CD14-positive monocyte (primary cell): ENCODE results near the gene EFHC1. TPM values are rescaled to one million over a fixed set of nuclear protein-coding genes. Genes with fewer than 3 reads are reported as not detected.

ENCODE experiments used
- DNase-seq, 3 donors: peaks; one replicate each; pipeline ENCODE4 v3.0.0-alpha.2; 2011 to 2022
- H2AFZ ChIP-seq: 2 replicates; pipeline ENCODE4 v1.6.0; 2012; ENCODE audit warnings: mild to moderate bottlenecking, low read depth, low read length, inconsistent platforms; ENCODE audit not compliant: insufficient read depth, poor library complexity, severe bottlenecking
- H3K27ac ChIP-seq, 2 donors: 1 replicate in 1 of 2; 2 replicates in 1 of 2; pipeline ENCODE4 v1.5.1; 2012 to 2013; ENCODE audit warnings: low read length in 2 of 2, control low read depth in 1 of 2, inconsistent platforms in 1 of 2, low read depth in 1 of 2, mild to moderate bottlenecking in 1 of 2
- H3K27me3 ChIP-seq, 2 donors: one replicate each; pipeline versions ENCODE4 v1.6.0 to v1.6.1; 2011 to 2013; ENCODE audit warnings: low read length in 2 of 2; ENCODE audit not compliant: control insufficient read depth in 2 of 2, insufficient read depth in 2 of 2
- H3K36me3 ChIP-seq, 2 donors: replicated peaks in 1 of 2; 1 replicate in 1 of 2; 2 replicates in 1 of 2; pipeline versions ENCODE4 v1.5.1 to v1.6.1; 2012 to 2013; ENCODE audit warnings: low read length in 2 of 2, control low read depth in 1 of 2, inconsistent platforms in 1 of 2, mild to moderate bottlenecking in 1 of 2; ENCODE audit not compliant: insufficient read depth in 2 of 2, control insufficient read depth in 1 of 2
- H3K4me1 ChIP-seq, 2 donors: 1 replicate in 1 of 2; 2 replicates in 1 of 2; pipeline versions ENCODE4 v1.5.1 to v1.6.1; 2012 to 2013; ENCODE audit warnings: low read length in 2 of 2, control low read depth in 1 of 2, inconsistent platforms in 1 of 2, mild to moderate bottlenecking in 1 of 2, moderate library complexity in 1 of 2; ENCODE audit not compliant: insufficient read depth in 2 of 2, control insufficient read depth in 1 of 2
- H3K4me2 ChIP-seq: replicated peaks from 2 replicates; pipeline ENCODE3; 2012; ENCODE audit warnings: low read length, moderate library complexity, mild to moderate bottlenecking; ENCODE audit not compliant: poor library complexity, severe bottlenecking; ENCODE audit errors: extremely low read depth
- H3K4me3 ChIP-seq, 3 experiments: fragments of 200-600 bp in 1 of 3; sonication (generic) in 1 of 3; replicated peaks in 1 of 3; 1 replicate in 2 of 3; 2 replicates in 1 of 3; pipeline ENCODE4 v1.5.1; 2011 to 2013; ENCODE audit warnings: low read length in 3 of 3, mild to moderate bottlenecking in 3 of 3, control low read depth in 2 of 3, low read depth in 2 of 3, inconsistent platforms in 1 of 3, moderate library complexity in 1 of 3
- H3K79me2 ChIP-seq: 2 replicates; pipeline ENCODE4 v1.6.0; 2012; ENCODE audit warnings: mild to moderate bottlenecking, control low read depth, inconsistent platforms, low read length, moderate library complexity; ENCODE audit not compliant: insufficient read depth
- H3K9ac ChIP-seq: 2 replicates; pipeline ENCODE4 v1.6.0; 2017; ENCODE audit warnings: low read length, mild to moderate bottlenecking; ENCODE audit not compliant: insufficient read depth, poor library complexity, severe bottlenecking
- H3K9me3 ChIP-seq, 2 donors: replicated peaks in 1 of 2; 1 replicate in 1 of 2; 2 replicates in 1 of 2; pipeline versions ENCODE4 v1.5.1 to v1.6.1; 2012 to 2013; ENCODE audit warnings: low read length in 2 of 2, control low read depth in 1 of 2; ENCODE audit not compliant: control insufficient read depth in 1 of 2, insufficient read depth in 1 of 2
- H4K20me1 ChIP-seq: 2 replicates; pipeline ENCODE4 v1.6.0; 2012; ENCODE audit warnings: mild to moderate bottlenecking, low read length, control low read depth, moderate library complexity; ENCODE audit not compliant: insufficient read depth
- H3K27ac Mint-ChIP-seq, 7 donors: one replicate each; pipeline ENCODE4 v1.8.0; 2020; ENCODE audit warnings: mild to moderate bottlenecking in 7 of 7, mixed read lengths in 7 of 7, moderate library complexity in 6 of 7, inconsistent platforms in 2 of 7
- H3K27me3 Mint-ChIP-seq, 3 donors: one replicate each; pipeline ENCODE4 v1.8.0; 2021 to 2022; ENCODE audit warnings: low read depth in 3 of 3, mild to moderate bottlenecking in 3 of 3, mixed read lengths in 3 of 3, moderate library complexity in 3 of 3, inconsistent platforms in 1 of 3
- H3K36me3 Mint-ChIP-seq, 2 donors: one replicate each; pipeline ENCODE4 v1.8.0; 2020; ENCODE audit warnings: mixed read lengths in 2 of 2, inconsistent platforms in 1 of 2, mild to moderate bottlenecking in 1 of 2
- H3K4me1 Mint-ChIP-seq: one replicate; pipeline ENCODE4 v1.8.0; 2020; ENCODE audit warnings: mild to moderate bottlenecking, mixed read lengths
- H3K4me3 Mint-ChIP-seq, 2 donors: one replicate each; pipeline ENCODE4 v1.8.0; 2020; ENCODE audit warnings: mild to moderate bottlenecking in 2 of 2, mixed read lengths in 2 of 2, moderate library complexity in 1 of 2
- H3K9me3 Mint-ChIP-seq, 7 donors: one replicate each; pipeline ENCODE4 v1.8.0; 2020 to 2022; ENCODE audit warnings: mixed read lengths in 7 of 7, mild to moderate bottlenecking in 6 of 7, moderate library complexity in 6 of 7, inconsistent platforms in 2 of 7
- WGBS: methylation state at CpG from one replicate; pipeline ENCODE4 v1.1.5; 2013; ENCODE audit warnings: missing lambda C conversion rate; ENCODE audit not compliant: insufficient coverage; 5-methylcytosine and 5-hydroxymethylcytosine counted together
- intact Hi-C, 2 donors: fragments of 100-400 bp; cut with micrococcal nuclease; formaldehyde crosslinking; loops; one replicate each; pipeline versions ENCODE4 v1.15.0 to v1.15.1; 2023
- polyA plus RNA-seq, 3 donors: library from polyadenylated mRNA; depleted of rRNA in 1 of 3; unstranded in 2 of 3; stranded (reverse) in 1 of 3; fragments of 300-500 nt in 2 of 3; fragments of >200 nt in 1 of 3; fragmentation: Illumina TruSeq in 2 of 3; gene quantifications; 1 replicate in 2 of 3; 2 replicates in 1 of 3; pipeline ENCODE4 v1.2.3, GENCODE V29; 2012 to 2021
- TF ChIP-seq, protein P1 (sequence below): fragments of 200-600 bp; IDR thresholded peaks from one replicate; pipeline ENCODE4 v1.8.0; 2022; ENCODE audit warnings: antibody characterized with exemption, mild to moderate bottlenecking

The EFHC1 gene
- polyA plus RNA-seq, 3 donors: 0.30 to 13.5 (median 2.3) TPM

DNA sequence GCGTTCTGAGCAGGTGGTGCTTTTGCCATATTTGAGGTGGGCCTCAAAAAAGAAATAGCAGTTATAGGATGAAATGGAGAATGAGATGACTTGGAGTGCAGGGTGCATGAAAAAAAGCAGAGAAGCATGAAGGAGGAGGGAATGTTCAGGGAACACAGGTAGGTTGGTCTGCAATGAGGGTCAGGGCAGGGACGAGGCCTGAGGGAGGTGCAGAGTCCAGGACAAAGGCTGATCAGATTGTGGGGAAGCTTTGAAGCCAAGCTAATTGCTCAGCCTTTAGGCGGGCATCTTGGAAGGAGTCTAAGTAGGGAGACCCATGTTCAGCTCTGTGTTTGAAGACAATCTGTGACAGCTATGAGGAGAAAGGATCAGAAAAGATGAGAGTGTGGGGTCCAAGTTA, 144.7 kb downstream of the EFHC1 start:
- peaks cover 0 to 2% (median 0%) of the 10 kb centered on the region in 3 donors for H3K27me3 Mint-ChIP-seq
- Histone ChIP-seq H4K20me1 (peaks cover 79% of the 10 kb centered on the region), H3K4me1 (no peaks in the 10 kb centered on the region), H3K9ac (no peak overlapping the region), H3K4me3 (no peak overlapping the region), H3K4me2 (no peak overlapping the region), H3K27me3 (no peaks in the 10 kb centered on the region), H3K9me3 (no peaks in the 10 kb centered on the region), H3K36me3 (peaks cover 0 to 12% of the 10 kb centered on the region in 2 donors), H2AFZ (no peak overlapping the region), H3K79me2 (peaks cover 95% of the 10 kb centered on the region), H3K27ac (no peak overlapping the region)
- H3K27ac Mint-ChIP-seq: peak overlapping the region in 1 of 7 donors; percentile 35
- H3K9me3 Mint-ChIP-seq: no peaks in the 10 kb centered on the region
- intact Hi-C loops: no loop called here
- 100% methylated on average over 3 of the region's 3 CpGs for WGBS
- peaks cover 17 to 19% of the 10 kb centered on the region in 2 donors for H3K36me3 Mint-ChIP-seq
- no peak overlapping the region for H3K4me3 Mint-ChIP-seq
- peaks cover 19% of the 10 kb centered on the region for H3K4me1 Mint-ChIP-seq
- TF ChIP-seq, protein P1, sequence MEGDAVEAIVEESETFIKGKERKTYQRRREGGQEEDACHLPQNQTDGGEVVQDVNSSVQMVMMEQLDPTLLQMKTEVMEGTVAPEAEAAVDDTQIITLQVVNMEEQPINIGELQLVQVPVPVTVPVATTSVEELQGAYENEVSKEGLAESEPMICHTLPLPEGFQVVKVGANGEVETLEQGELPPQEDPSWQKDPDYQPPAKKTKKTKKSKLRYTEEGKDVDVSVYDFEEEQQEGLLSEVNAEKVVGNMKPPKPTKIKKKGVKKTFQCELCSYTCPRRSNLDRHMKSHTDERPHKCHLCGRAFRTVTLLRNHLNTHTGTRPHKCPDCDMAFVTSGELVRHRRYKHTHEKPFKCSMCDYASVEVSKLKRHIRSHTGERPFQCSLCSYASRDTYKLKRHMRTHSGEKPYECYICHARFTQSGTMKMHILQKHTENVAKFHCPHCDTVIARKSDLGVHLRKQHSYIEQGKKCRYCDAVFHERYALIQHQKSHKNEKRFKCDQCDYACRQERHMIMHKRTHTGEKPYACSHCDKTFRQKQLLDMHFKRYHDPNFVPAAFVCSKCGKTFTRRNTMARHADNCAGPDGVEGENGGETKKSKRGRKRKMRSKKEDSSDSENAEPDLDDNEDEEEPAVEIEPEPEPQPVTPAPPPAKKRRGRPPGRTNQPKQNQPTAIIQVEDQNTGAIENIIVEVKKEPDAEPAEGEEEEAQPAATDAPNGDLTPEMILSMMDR: no peak
- no peak for DNase-seq

GRCh38 chr6:52566201-52566600, 146.1 kb downstream of the EFHC1 start:
- H3K36me3 Mint-ChIP-seq: peaks cover 18 to 19% of the 10 kb centered on the region in 2 donors
- Histone ChIP-seq H3K36me3 (peaks cover 0 to 16% of the 10 kb centered on the region in 2 donors), H2AFZ (no peak overlapping the region), H3K27me3 (no peaks in the 10 kb centered on the region), H3K9me3 (no peaks in the 10 kb centered on the region), H3K4me1 (no peaks in the 10 kb centered on the region), H3K9ac (no peak overlapping the region), H3K4me2 (no peak overlapping the region), H3K79me2 (peaks cover 94% of the 10 kb centered on the region), H4K20me1 (peaks cover 91% of the 10 kb centered on the region), H3K27ac (no peak overlapping the region), H3K4me3 (no peak overlapping the region)
- H3K4me3 Mint-ChIP-seq: no peak overlapping the region
- DNase-seq: no peak
- intact Hi-C loops: no loop called here
- H3K27me3 Mint-ChIP-seq: peaks cover 0 to 2% (median 1%) of the 10 kb centered on the region in 3 donors
- peak overlapping the region in 2 of 7 donors; percentile 43 to 56 for H3K27ac Mint-ChIP-seq
- WGBS: 25% methylated on average over 1 of the region's 2 CpGs
- TF ChIP-seq, protein P1: no peak
- H3K4me1 Mint-ChIP-seq: peaks cover 16% of the 10 kb centered on the region
- no peaks in the 10 kb centered on the region for H3K9me3 Mint-ChIP-seq
